HepG2 (cell line): ENCODE data around the gene KDM4F. TPM values are rescaled to one million over a fixed set of nuclear protein-coding genes. Genes with fewer than 3 reads are reported as not detected.

Experiments
- ARID4A ChIP-seq: sonication (generic); formaldehyde crosslinking; IDR thresholded peaks from 2 replicates; pipeline ENCODE4 v1.5.0; 2020; ENCODE audit warnings: mild to moderate bottlenecking, missing genetic modification reagents, borderline replicate concordance
- EED ChIP-seq: sonication (generic); formaldehyde crosslinking; IDR thresholded peaks from 2 replicates; pipeline ENCODE4 v1.5.0; 2020; ENCODE audit warnings: mild to moderate bottlenecking, missing genetic modification reagents
- FOXA3 ChIP-seq: IDR thresholded peaks from 2 replicates; pipeline ENCODE4 v1.6.1; 2016; ENCODE audit warnings: missing genetic modification reagents, missing compliant biosample characterization
- HDAC2 ChIP-seq: sonication (generic); formaldehyde crosslinking; IDR thresholded peaks from 2 replicates; pipeline ENCODE4 v1.4.0; 2020; ENCODE audit warnings: missing genetic modification reagents
- HNF1A ChIP-seq, 2 experiments: sonication (generic) in 1 of 2; formaldehyde crosslinking in 1 of 2; IDR thresholded peaks; 2 replicates each; pipeline versions ENCODE4 v1.4.0 to v1.6.1; 2016 to 2020; ENCODE audit warnings: borderline replicate concordance in 1 of 2, low read depth in 1 of 2, mild to moderate bottlenecking in 1 of 2, missing genetic modification reagents in 1 of 2
- LRRFIP1 ChIP-seq: sonication (generic); formaldehyde crosslinking; conservative IDR thresholded peaks from 2 replicates; pipeline ENCODE4 v1.4.0; 2020; ENCODE audit warnings: missing genetic modification reagents
- MTF1 ChIP-seq: sonication (generic); formaldehyde crosslinking; IDR thresholded peaks from 2 replicates; pipeline ENCODE4 v1.5.0; 2020; ENCODE audit warnings: missing genetic modification reagents
- POLR2AphosphoS5 ChIP-seq: IDR thresholded peaks from 2 replicates; pipeline ENCODE4 v1.6.1; 2012; ENCODE audit warnings: low read depth, low read length
- SMARCE1 ChIP-seq: fragments of 450-650 bp; IDR thresholded peaks from 2 replicates; pipeline ENCODE4 v1.6.1; 2017; ENCODE audit warnings: borderline replicate concordance
- SNRNP70 ChIP-seq: fragments of 200-400 bp; formaldehyde crosslinking; IDR thresholded peaks from 2 replicates; pipeline ENCODE4 v1.6.1; 2017; ENCODE audit warnings: mild to moderate bottlenecking, low read depth, low read length, moderate library complexity
- ZNF274 ChIP-seq: sonication (generic); formaldehyde crosslinking; IDR thresholded peaks from 2 replicates; pipeline ENCODE4 v1.5.1; 2020; ENCODE audit warnings: mild to moderate bottlenecking, missing genetic modification reagents
- ZNF3 ChIP-seq: IDR thresholded peaks from 2 replicates; pipeline ENCODE4 v1.7.0; 2017; ENCODE audit warnings: inconsistent platforms
- ZNF329 ChIP-seq: sonication (generic); formaldehyde crosslinking; IDR thresholded peaks from 2 replicates; pipeline ENCODE4 v1.9.0; 2021; ENCODE audit warnings: low read depth, mild to moderate bottlenecking, missing genetic modification reagents
- ZNF362 ChIP-seq: sonication (generic); formaldehyde crosslinking; IDR thresholded peaks from 2 replicates; pipeline ENCODE4 v1.4.0; 2020; ENCODE audit warnings: missing genetic modification reagents, mild to moderate bottlenecking, borderline replicate concordance
- ZNF557 ChIP-seq: sonication (generic); formaldehyde crosslinking; IDR thresholded peaks from 2 replicates; pipeline ENCODE4 v1.4.0; 2020; ENCODE audit warnings: missing genetic modification reagents
- ZNF570 ChIP-seq: sonication (generic); formaldehyde crosslinking; IDR thresholded peaks from 2 replicates; pipeline ENCODE4 v1.4.0; 2020; ENCODE audit warnings: mild to moderate bottlenecking, missing genetic modification reagents, borderline replicate concordance
- ZNF660 ChIP-seq: sonication (generic); formaldehyde crosslinking; IDR thresholded peaks from 2 replicates; pipeline ENCODE4 v1.5.1; 2020; ENCODE audit warnings: mild to moderate bottlenecking, low read depth, missing genetic modification reagents, borderline replicate concordance
- ZNF761 ChIP-seq: sonication (generic); formaldehyde crosslinking; conservative IDR thresholded peaks from 2 replicates; pipeline ENCODE4 v1.4.0; 2020; ENCODE audit warnings: mild to moderate bottlenecking, missing genetic modification reagents
- polyA plus RNA-seq, 8 experiments: library from polyadenylated mRNA; depleted of rRNA in 3 of 8; stranded (reverse) in 7 of 8; unstranded in 1 of 8; fragments of >200 nt; fragmentation: Illumina TruSeq in 4 of 8; extraction: Trizol in 4 of 8; gene quantifications; 2 replicates each; pipeline versions ENCODE4 v1.2.1 to v1.2.3, GENCODE V29; 2011 to 2016; ENCODE audit warnings: low read depth in 4 of 8, missing spikeins in 1 of 8, mixed read lengths in 1 of 8; ENCODE audit not compliant: insufficient read depth in 1 of 8
- total RNA-seq, 5 experiments: library from RNA; depleted of rRNA; stranded (reverse); fragments of >200 nt; fragmentation: Illumina TruSeq; extraction: Trizol; gene quantifications; 2 replicates each; pipeline ENCODE4 v1.2.3, GENCODE V29; 2016; ENCODE audit warnings: low read depth in 1 of 5

KDM4F gene
- total and polyA plus RNA-seq, 2 of the 13 experiments (the other 11 are each of a cell fraction or from before 2014, with no cell fraction given), result not detected

GRCh38 chr11:95068549-95068948, 19.3 kb downstream of the KDM4F start (continued):
- TF ChIP-seq ZNF557 (CRISPR knock-in tag) (no peak), EED (no peak), ZNF761 (CRISPR knock-in tag) (no peak), HDAC2 (peak; percentile 32; the same call in 1 of the 2 replicates), ZNF660 (CRISPR knock-in tag) (no peak), LRRFIP1 (CRISPR knock-in tag) (no peak), FOXA3 (peak; percentile 48), ZNF274 (CRISPR knock-in tag) (no peak), ZNF3 (peak; percentile 84; the same call in 1 of the 2 replicates), ARID4A (peak; percentile 57; the same call in 1 of the 2 replicates), MTF1 (CRISPR knock-in tag) (0 out of 2 replicates have a peak, but pooled peaks have one; percentile 56), ZNF570 (no peak), SMARCE1 (no peak), SNRNP70 (no peak), ZNF362 (CRISPR knock-in tag) (no peak), HNF1A (IDR thresholded peaks at IDR 0.05; ENCODE audit: low read depth) (peak; percentile 53; the same call in 1 of the 2 replicates), HNF1A (CRISPR knock-in tag; IDR thresholded peaks at IDR 0.05; ENCODE audit: borderline replicate concordance) (peak; percentile 26; the same call in 1 of the 2 replicates), ZNF329 (CRISPR knock-in tag) (no peak), POLR2AphosphoS5 (peak; percentile 78)
